ENCODE measurements around the gene CACNG7. TPM values are rescaled to one million over a fixed set of nuclear protein-coding genes. Genes with fewer than 3 reads are reported as not detected.

The CACNG7 gene
- total RNA-seq, 2 donors from 2014 or later, result not detected

DNA sequence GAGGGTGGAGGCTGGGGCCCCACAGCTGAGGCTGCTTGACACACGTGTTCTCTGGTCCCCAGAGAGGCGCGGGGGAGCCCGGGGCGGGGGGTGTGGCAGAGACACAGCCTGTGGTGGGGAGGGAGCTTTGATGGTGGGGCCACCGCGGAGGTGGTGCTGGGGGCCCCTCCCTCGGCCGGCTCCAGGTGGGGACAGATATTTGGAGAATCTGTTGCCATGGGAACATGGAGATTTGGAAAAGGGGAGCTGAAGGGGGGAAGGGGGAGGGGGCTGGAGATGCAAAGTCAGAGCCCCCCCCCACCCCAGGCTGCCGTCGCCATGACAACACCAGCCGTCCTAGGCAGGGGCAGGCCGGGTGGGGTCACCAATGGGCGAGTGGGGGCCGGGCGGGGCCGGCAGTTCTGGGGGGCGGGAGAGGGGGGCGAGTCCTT is 25.8 kb upstream of the CACNG7 start:
- Mint-ChIP-seq H3K9me3 (no peaks in the 10 kb centered on the region), H3K27me3 (peaks cover 16 to 18% of the 10 kb centered on the region in 2 donors), H3K4me3 (no peak overlapping the region), H3K36me3 (no peaks in the 10 kb centered on the region), H3K27ac (no peak overlapping the region), H3K4me1 (ENCODE audit: low read depth in 2 of 2) (peaks cover 6 to 8% of the 10 kb centered on the region in 2 donors)
- ATAC-seq (no peak), DNase-seq (ENCODE audit: low spot score) (no peak)

- DNase-seq (ENCODE audit: low spot score), result no peak
- Mint-ChIP-seq H3K4me1 (ENCODE audit: low read depth in 2 of 2) (peaks cover 6 to 8% of the 10 kb centered on the region in 2 donors), H3K36me3 (no peaks in the 10 kb centered on the region), H3K27ac (no peak overlapping the region), H3K4me3 (peak overlapping the region; percentile 2), H3K9me3 (no peaks in the 10 kb centered on the region), H3K27me3 (peaks cover 16 to 18% of the 10 kb centered on the region in 2 donors)
- ATAC-seq, result no peak
Observed at GRCh38 chr19:53883741-53884140, 25.3 kb upstream of the CACNG7 start.

GRCh38 chr19:53884256-53884655 is 24.8 kb upstream of the CACNG7 start:
- no peaks in the 10 kb centered on the region for H3K9me3 Mint-ChIP-seq

GRCh38 chr19:53885036-53885435 is 24.0 kb upstream of the CACNG7 start:
- DNase-seq (ENCODE audit: low spot score) (no peak), ATAC-seq (no peak)
- Mint-ChIP-seq H3K4me1 (ENCODE audit: low read depth in 2 of 2) (peaks cover 6% of the 10 kb centered on the region in 2 donors), H3K9me3 (no peaks in the 10 kb centered on the region), H3K27ac (no peak overlapping the region), H3K27me3 (peaks cover 16 to 18% of the 10 kb centered on the region in 2 donors), H3K36me3 (no peaks in the 10 kb centered on the region), H3K4me3 (no peak overlapping the region)

More at GRCh38 chr19:53884256-53884655, 24.8 kb upstream of the CACNG7 start:
- DNase-seq (ENCODE audit: low spot score), result no peak
- Mint-ChIP-seq H3K4me3 (no peak overlapping the region), H3K27me3 (peaks cover 16 to 18% of the 10 kb centered on the region in 2 donors), H3K4me1 (ENCODE audit: low read depth in 2 of 2) (peaks cover 4 to 6% of the 10 kb centered on the region in 2 donors), H3K27ac (no peak overlapping the region), H3K36me3 (no peaks in the 10 kb centered on the region)
- ATAC-seq, result no peak

GRCh38 chr19:53892301-53892980 is 16.6 kb upstream of the CACNG7 start:
- H3K9me3 Mint-ChIP-seq, result no peaks in the 10 kb centered on the region
- no peak overlapping the region for H3K4me3 Mint-ChIP-seq
- H3K27me3 Mint-ChIP-seq, result peaks cover 28 to 30% of the 10 kb centered on the region in 2 donors
- no peak for ATAC-seq
- DNase-seq (ENCODE audit: low spot score), result no peak
- no peak overlapping the region for H3K27ac Mint-ChIP-seq
- peaks cover 0 to 3% of the 10 kb centered on the region in 2 donors for H3K4me1 Mint-ChIP-seq (ENCODE audit: low read depth in 2 of 2)
- no peaks in the 10 kb centered on the region for H3K36me3 Mint-ChIP-seq

GRCh38 chr19:53892981-53893325 is 16.1 kb upstream of the CACNG7 start:
- no peaks in the 10 kb centered on the region for H3K9me3 Mint-ChIP-seq

DNA sequence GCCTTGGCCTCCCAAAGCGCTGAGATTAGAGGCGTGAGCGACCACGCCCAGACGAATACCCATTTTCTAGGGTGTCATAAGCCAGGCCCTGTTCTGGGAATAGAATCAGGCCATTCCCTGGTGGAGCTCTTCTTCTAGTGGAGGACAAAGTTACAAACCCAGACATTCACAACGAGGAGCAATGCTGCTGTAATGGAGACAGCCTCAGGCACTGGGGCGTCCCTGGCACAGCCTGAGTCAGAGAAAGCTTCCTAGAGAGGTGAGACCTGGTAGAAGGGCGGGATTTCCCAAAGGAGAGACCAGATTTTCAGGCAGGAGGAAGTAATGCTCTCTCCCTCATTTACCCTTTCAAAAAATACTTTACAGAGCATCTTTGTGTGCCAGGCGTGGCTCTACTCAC is 14.4 kb upstream of the CACNG7 start:
- Mint-ChIP-seq H3K4me3 (no peak overlapping the region), H3K9me3 (no peaks in the 10 kb centered on the region), H3K4me1 (ENCODE audit: low read depth in 2 of 2) (peaks cover 0 to 9% of the 10 kb centered on the region in 2 donors), H3K27me3 (peaks cover 41 to 44% of the 10 kb centered on the region in 2 donors), H3K27ac (no peak overlapping the region), H3K36me3 (no peaks in the 10 kb centered on the region)
- no peak for ATAC-seq
- DNase-seq (ENCODE audit: low spot score), result no peak

More at GRCh38 chr19:53892981-53893325, 16.1 kb upstream of the CACNG7 start:
- ATAC-seq (no peak), DNase-seq (ENCODE audit: low spot score) (no peak)
- no peaks in the 10 kb centered on the region for H3K36me3 Mint-ChIP-seq
- H3K27ac Mint-ChIP-seq, result no peak overlapping the region
- H3K4me3 Mint-ChIP-seq, result no peak overlapping the region
- H3K4me1 Mint-ChIP-seq (ENCODE audit: low read depth in 2 of 2), result peaks cover 0 to 3% of the 10 kb centered on the region in 2 donors
- H3K27me3 Mint-ChIP-seq, result peaks cover 30 to 35% of the 10 kb centered on the region in 2 donors

GRCh38 chr19:53896682-53897081 is 12.4 kb upstream of the CACNG7 start:
- Mint-ChIP-seq H3K4me1 (ENCODE audit: low read depth in 2 of 2) (peaks cover 0 to 6% of the 10 kb centered on the region in 2 donors), H3K27me3 (peaks cover 39 to 41% of the 10 kb centered on the region in 2 donors), H3K27ac (no peak overlapping the region), H3K36me3 (no peaks in the 10 kb centered on the region), H3K9me3 (no peaks in the 10 kb centered on the region), H3K4me3 (no peak overlapping the region)
- no peak for ATAC-seq
- no peak for DNase-seq (ENCODE audit: low spot score)

GRCh38 chr19:53897459-53897858 is 11.6 kb upstream of the CACNG7 start:
- Mint-ChIP-seq H3K9me3 (no peaks in the 10 kb centered on the region), H3K4me1 (ENCODE audit: low read depth in 2 of 2) (peaks cover 0 to 6% of the 10 kb centered on the region in 2 donors), H3K36me3 (no peaks in the 10 kb centered on the region), H3K27ac (no peak overlapping the region), H3K27me3 (peaks cover 32 to 38% of the 10 kb centered on the region in 2 donors), H3K4me3 (no peak overlapping the region)
- DNase-seq (ENCODE audit: low spot score), result no peak
- ATAC-seq, result no peak

- Mint-ChIP-seq H3K27ac (no peak overlapping the region), H3K4me1 (ENCODE audit: low read depth in 2 of 2) (peaks cover 0 to 6% of the 10 kb centered on the region in 2 donors), H3K9me3 (no peaks in the 10 kb centered on the region), H3K27me3 (peaks cover 32 to 33% of the 10 kb centered on the region in 2 donors), H3K4me3 (no peak overlapping the region), H3K36me3 (no peaks in the 10 kb centered on the region)
- DNase-seq (ENCODE audit: low spot score) (no peak), ATAC-seq (no peak)
Observed at GRCh38 chr19:53898166-53898565, 10.9 kb upstream of the CACNG7 start.

DNA sequence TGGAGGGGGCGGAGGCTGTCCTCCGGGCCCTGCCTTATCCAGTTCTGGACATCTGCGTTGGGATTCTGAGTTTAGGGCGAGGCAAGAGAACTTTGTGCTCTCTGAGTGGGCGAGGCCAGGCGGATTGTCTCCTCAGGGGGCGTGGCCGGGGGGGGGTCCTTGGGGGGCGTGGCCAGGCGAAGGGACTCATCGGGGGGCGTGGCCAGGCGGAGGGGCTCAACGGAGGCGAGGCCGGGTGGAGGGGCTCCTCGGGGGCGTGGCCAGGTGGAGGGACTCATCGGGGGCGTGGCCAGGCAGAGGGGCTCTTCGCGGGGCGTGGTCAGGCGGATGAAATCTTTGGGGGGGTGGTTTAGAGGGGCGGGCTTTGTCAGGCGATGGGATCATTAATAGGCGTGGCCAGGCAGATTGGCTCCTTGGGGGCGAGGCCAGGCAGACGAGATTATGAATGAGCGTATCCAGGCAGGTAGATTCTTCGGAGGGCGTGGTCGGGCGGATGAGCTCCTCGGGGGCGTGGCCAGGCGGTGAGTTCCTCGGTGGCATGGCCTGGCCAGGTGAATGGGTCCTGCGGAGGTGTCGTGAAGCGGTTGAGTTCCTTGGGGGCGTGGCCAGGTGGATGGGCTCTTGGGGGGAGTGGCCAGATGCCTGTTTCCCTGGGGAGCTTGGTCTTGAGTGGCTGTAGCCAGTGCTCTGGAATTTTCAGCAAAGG is 10.3 kb upstream of the CACNG7 start:
- H3K27ac Mint-ChIP-seq, result no peak overlapping the region
- peaks cover 31 to 32% of the 10 kb centered on the region in 2 donors for H3K27me3 Mint-ChIP-seq
- ATAC-seq (no peak), DNase-seq (ENCODE audit: low spot score) (no peak)
- H3K36me3 Mint-ChIP-seq, result no peaks in the 10 kb centered on the region
- no peaks in the 10 kb centered on the region for H3K9me3 Mint-ChIP-seq
- no peak overlapping the region for H3K4me3 Mint-ChIP-seq
- H3K4me1 Mint-ChIP-seq (ENCODE audit: low read depth in 2 of 2), result peaks cover 0 to 6% of the 10 kb centered on the region in 2 donors

GRCh38 chr19:53900191-53900860 is 8.8 kb upstream of the CACNG7 start:
- no peak overlapping the region for H3K4me3 Mint-ChIP-seq
- no peaks in the 10 kb centered on the region for H3K9me3 Mint-ChIP-seq
- H3K36me3 Mint-ChIP-seq, result no peaks in the 10 kb centered on the region
- no peak overlapping the region for H3K27ac Mint-ChIP-seq
- H3K4me1 Mint-ChIP-seq (ENCODE audit: low read depth in 2 of 2), result peaks cover 5 to 13% of the 10 kb centered on the region in 2 donors
- DNase-seq (ENCODE audit: low spot score), result no peak
- ATAC-seq, result no peak
- H3K27me3 Mint-ChIP-seq, result peaks cover 30 to 31% of the 10 kb centered on the region in 2 donors

- peaks cover 41 to 45% of the 10 kb centered on the region in 2 donors for H3K27me3 Mint-ChIP-seq
- H3K4me1 Mint-ChIP-seq (ENCODE audit: low read depth in 2 of 2), result peaks cover 27 to 28% of the 10 kb centered on the region in 2 donors
- ATAC-seq, result no peak
- DNase-seq (ENCODE audit: low spot score), result no peak
- H3K9me3 Mint-ChIP-seq, result no peaks in the 10 kb centered on the region
- H3K36me3 Mint-ChIP-seq, result no peaks in the 10 kb centered on the region
- no peak overlapping the region for H3K27ac Mint-ChIP-seq
- H3K4me3 Mint-ChIP-seq, result no peak overlapping the region
Observed at GRCh38 chr19:53903055-53903680, 5.9 kb upstream of the CACNG7 start.
